K562 (cell line): ENCODE measurements around the gene ZNF385D. TPM values are rescaled to one million over a fixed set of nuclear protein-coding genes. Genes with fewer than 3 reads are reported as not detected.
A peak's percentile ranks its signal among the peaks of the same experiment; 100 is the strongest.

Experiments
- CBX2 ChIP-seq: fragments of 200-600 bp; sonication (generic); IDR thresholded peaks from one replicate; pipeline ENCODE4 v1.6.1; 2012; ENCODE audit warnings: mild to moderate bottlenecking, low read length, inconsistent platforms; ENCODE audit not compliant: insufficient read depth, poor library complexity, severe bottlenecking
- E2F3 ChIP-seq: fragments of 250-450 bp; sonication (Bioruptor Pico); IDR thresholded peaks from 2 replicates; pipeline ENCODE4 v1.4.0; 2020; ENCODE audit warnings: mild to moderate bottlenecking
- EP300 ChIP-seq: IDR thresholded peaks from 2 replicates; pipeline ENCODE4 v1.6.1; 2012; ENCODE audit warnings: low read length, improper control_type of control experiment
- FIP1L1 ChIP-seq: fragments of 200-400 bp; formaldehyde crosslinking; IDR thresholded peaks from 2 replicates; pipeline ENCODE4 v1.6.1; 2018; ENCODE audit warnings: mild to moderate bottlenecking, low read depth, low read length; ENCODE audit not compliant: poor library complexity, severe bottlenecking
- GABPA ChIP-seq: fragments of 200-800 bp; sonication (Bioruptor generic); conservative IDR thresholded peaks from 2 replicates; pipeline ENCODE4 v1.6.1; 2016; ENCODE audit warnings: low read depth, missing genetic modification characterization, missing compliant biosample characterization
- GMEB1 ChIP-seq: fragments of 250-450 bp; sonication (Bioruptor Pico); IDR thresholded peaks from 2 replicates; pipeline ENCODE4 v1.4.0; 2020; ENCODE audit warnings: mild to moderate bottlenecking
- HMG20A ChIP-seq: fragments of 450-650 bp; formaldehyde crosslinking; conservative IDR thresholded peaks from 2 replicates; pipeline ENCODE4 v1.4.0; 2020; ENCODE audit warnings: mild to moderate bottlenecking, mixed read lengths
- KDM5B ChIP-seq: fragments of 200-600 bp; sonication (generic); IDR thresholded peaks from 2 replicates; pipeline ENCODE4 v1.6.1; 2012; ENCODE audit warnings: low read depth, mild to moderate bottlenecking, moderate library complexity, low read length, control low read depth, inconsistent platforms; ENCODE audit not compliant: insufficient replicate concordance
- LCOR ChIP-seq: sonication (generic); formaldehyde crosslinking; IDR thresholded peaks from 2 replicates; pipeline ENCODE4 v1.8.0; 2022; ENCODE audit warnings: mild to moderate bottlenecking, missing genetic modification reagents
- MBD2 ChIP-seq: sonication (generic); IDR thresholded peaks from 2 replicates; pipeline ENCODE4 v1.6.1; 2016; ENCODE audit warnings: low read depth, borderline replicate concordance
- MTA1 ChIP-seq: fragments of 450-650 bp; IDR thresholded peaks from 2 replicates; pipeline ENCODE4 v1.6.1; 2017; ENCODE audit warnings: borderline replicate concordance
- NCOA1 ChIP-seq: fragments of 450-650 bp; IDR thresholded peaks from 2 replicates; pipeline ENCODE4 v1.6.1; 2016; ENCODE audit warnings: low read depth
- NFATC3 ChIP-seq: fragments of 450-650 bp; IDR thresholded peaks from 2 replicates; pipeline ENCODE4 v1.6.1; 2017; ENCODE audit warnings: mild to moderate bottlenecking
- RBM15 ChIP-seq: fragments of 200-400 bp; formaldehyde crosslinking; IDR thresholded peaks from 2 replicates; pipeline ENCODE4 v1.6.1; 2018; ENCODE audit warnings: mild to moderate bottlenecking, low read length, moderate library complexity; ENCODE audit not compliant: insufficient read depth
- RFX1 ChIP-seq: fragments of 450-650 bp; IDR thresholded peaks from 2 replicates; pipeline ENCODE4 v1.6.1; 2016; ENCODE audit warnings: mild to moderate bottlenecking, moderate library complexity
- TAF1 ChIP-seq: IDR thresholded peaks from 2 replicates; pipeline ENCODE4 v1.6.1; 2011; ENCODE audit warnings: mild to moderate bottlenecking, low read length, moderate library complexity; ENCODE audit not compliant: insufficient read depth, control insufficient read depth, severe bottlenecking; ENCODE audit errors: extremely low read depth
- TCF7L2 ChIP-seq: fragments of 150-350 bp; IDR thresholded peaks from 2 replicates; pipeline ENCODE4 v1.6.1; 2016; ENCODE audit warnings: low read depth, mild to moderate bottlenecking, low read length, moderate library complexity
- TEAD4 ChIP-seq, 2 experiments: sonication (generic) in 1 of 2; formaldehyde crosslinking in 1 of 2; IDR thresholded peaks; 2 replicates each; pipeline versions ENCODE4 v1.6.1 to v1.8.0; 2012 to 2022; ENCODE audit warnings: borderline replicate concordance in 1 of 2, inconsistent platforms in 1 of 2, low read length in 1 of 2, mild to moderate bottlenecking in 1 of 2, missing genetic modification reagents in 1 of 2
- ZFP1 ChIP-seq: fragments of 450-650 bp; formaldehyde crosslinking; IDR thresholded peaks from 2 replicates; pipeline ENCODE4 v1.4.0; 2020; ENCODE audit warnings: mild to moderate bottlenecking, mixed read lengths
- ZNF217 ChIP-seq: sonication (generic); formaldehyde crosslinking; IDR thresholded peaks from 2 replicates; pipeline ENCODE4 v1.8.0; 2022; ENCODE audit warnings: mild to moderate bottlenecking, missing genetic modification reagents
- ZNF3 ChIP-seq: fragments of 250-450 bp; sonication (Bioruptor Pico); IDR thresholded peaks from 2 replicates; pipeline ENCODE4 v1.5.0; 2021; ENCODE audit warnings: mild to moderate bottlenecking, moderate library complexity
- polyA plus RNA-seq, 8 experiments: library from polyadenylated mRNA; depleted of rRNA in 4 of 8; stranded (reverse) in 5 of 8; unstranded in 3 of 8; fragments of >200 nt; fragmentation: Nextera tagmentation in 2 of 8; fragmentation: Illumina TruSeq in 1 of 8; extraction: Ambion mirVana in 2 of 8; extraction: Trizol in 1 of 8; gene quantifications; 2 replicates each; pipeline versions ENCODE4 v1.2.1 to v1.2.3, GENCODE V29; 2011 to 2014; ENCODE audit warnings: inconsistent platforms in 1 of 8, missing spikeins in 1 of 8
- total RNA-seq, 7 experiments: library from RNA; depleted of rRNA in 6 of 7; stranded (reverse); fragments of >200 nt in 6 of 7; fragmentation: Illumina TruSeq in 2 of 7; extraction: Trizol in 2 of 7; gene quantifications; 2 replicates each; pipeline versions ENCODE4 v1.2.1 to v1.2.3, GENCODE V29; 2011 to 2021; ENCODE audit warnings: low replicate concordance in 1 of 7
- TF ChIP-seq, protein P1 (sequence below): fragments of 250-450 bp; sonication (Bioruptor Pico); IDR thresholded peaks from 2 replicates; pipeline ENCODE4 v1.8.0; 2021; ENCODE audit warnings: moderate library complexity, mild to moderate bottlenecking, inconsistent platforms
- TF ChIP-seq, protein P2 (sequence below), 2 experiments: fragments of 450-650 bp; conservative IDR thresholded peaks; 2 replicates each; pipeline ENCODE4 v1.6.1; 2017; ENCODE audit warnings: mild to moderate bottlenecking in 2 of 2, moderate library complexity in 2 of 2
- TF ChIP-seq, protein P3 (sequence below): fragments of 450-650 bp; formaldehyde crosslinking; IDR thresholded peaks from 2 replicates; pipeline ENCODE4 v1.4.0; 2022; ENCODE audit warnings: missing genetic modification characterization

The ZNF385D gene
- total and polyA plus RNA-seq, 9 of the 15 experiments (the other 6 are each of a cell fraction or from before 2014, with no cell fraction given): 0.14 to 1.7 (median 0.51) TPM

DNA sequence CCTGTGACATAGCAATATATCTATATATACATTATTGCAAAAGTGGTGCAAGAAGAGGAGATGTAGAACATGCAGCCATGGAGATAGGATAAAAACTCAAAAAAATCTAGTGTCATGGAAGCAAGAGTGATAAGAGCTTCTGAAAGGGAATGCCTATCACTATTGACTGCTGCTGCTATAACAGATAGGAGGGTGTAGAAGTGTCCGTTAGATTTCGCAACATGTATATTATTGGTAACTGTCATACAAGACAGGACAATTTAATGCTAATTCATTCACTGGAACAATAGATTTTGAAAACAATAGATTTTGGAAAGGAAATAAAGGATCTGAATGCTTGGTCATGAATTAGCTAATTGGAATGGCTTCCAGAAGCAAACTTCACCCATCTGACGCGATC is 224.5 kb downstream of the ZNF385D start (continued):
- TF ChIP-seq, protein P1, sequence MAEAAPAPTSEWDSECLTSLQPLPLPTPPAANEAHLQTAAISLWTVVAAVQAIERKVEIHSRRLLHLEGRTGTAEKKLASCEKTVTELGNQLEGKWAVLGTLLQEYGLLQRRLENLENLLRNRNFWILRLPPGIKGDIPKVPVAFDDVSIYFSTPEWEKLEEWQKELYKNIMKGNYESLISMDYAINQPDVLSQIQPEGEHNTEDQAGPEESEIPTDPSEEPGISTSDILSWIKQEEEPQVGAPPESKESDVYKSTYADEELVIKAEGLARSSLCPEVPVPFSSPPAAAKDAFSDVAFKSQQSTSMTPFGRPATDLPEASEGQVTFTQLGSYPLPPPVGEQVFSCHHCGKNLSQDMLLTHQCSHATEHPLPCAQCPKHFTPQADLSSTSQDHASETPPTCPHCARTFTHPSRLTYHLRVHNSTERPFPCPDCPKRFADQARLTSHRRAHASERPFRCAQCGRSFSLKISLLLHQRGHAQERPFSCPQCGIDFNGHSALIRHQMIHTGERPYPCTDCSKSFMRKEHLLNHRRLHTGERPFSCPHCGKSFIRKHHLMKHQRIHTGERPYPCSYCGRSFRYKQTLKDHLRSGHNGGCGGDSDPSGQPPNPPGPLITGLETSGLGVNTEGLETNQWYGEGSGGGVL: no peak
- no peak for TF ChIP-seq NFATC3
- no peak for TF ChIP-seq CBX2
- no peak for TF ChIP-seq E2F3 (CRISPR knock-in tag)
- TF ChIP-seq EP300: peak; percentile 93
- peak; percentile 37; the same call in 1 of the 2 replicates for TF ChIP-seq RFX1
- TF ChIP-seq TEAD4 (IDR thresholded peaks at IDR 0.05; ENCODE audit: low read length): peak; percentile 78
- TF ChIP-seq TEAD4 (CRISPR knock-in tag; IDR thresholded peaks at IDR 0.05; ENCODE audit: borderline replicate concordance): no peak
- TF ChIP-seq GMEB1: no peak
- TF ChIP-seq KDM5B: no peak
- TF ChIP-seq FIP1L1: no peak
- no peak for TF ChIP-seq TCF7L2
- TF ChIP-seq ZFP1: no peak
- TF ChIP-seq MTA1: no peak
- TF ChIP-seq RBM15: no peak
- TF ChIP-seq NCOA1: no peak
- TF ChIP-seq GABPA (tag): no peak
- TF ChIP-seq, protein P2, sequence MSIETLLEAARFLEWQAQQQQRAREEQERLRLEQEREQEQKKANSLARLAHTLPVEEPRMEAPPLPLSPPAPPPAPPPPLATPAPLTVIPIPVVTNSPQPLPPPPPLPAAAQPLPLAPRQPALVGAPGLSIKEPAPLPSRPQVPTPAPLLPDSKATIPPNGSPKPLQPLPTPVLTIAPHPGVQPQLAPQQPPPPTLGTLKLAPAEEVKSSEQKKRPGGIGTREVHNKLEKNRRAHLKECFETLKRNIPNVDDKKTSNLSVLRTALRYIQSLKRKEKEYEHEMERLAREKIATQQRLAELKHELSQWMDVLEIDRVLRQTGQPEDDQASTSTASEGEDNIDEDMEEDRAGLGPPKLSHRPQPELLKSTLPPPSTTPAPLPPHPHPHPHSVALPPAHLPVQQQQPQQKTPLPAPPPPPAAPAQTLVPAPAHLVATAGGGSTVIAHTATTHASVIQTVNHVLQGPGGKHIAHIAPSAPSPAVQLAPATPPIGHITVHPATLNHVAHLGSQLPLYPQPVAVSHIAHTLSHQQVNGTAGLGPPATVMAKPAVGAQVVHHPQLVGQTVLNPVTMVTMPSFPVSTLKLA (conservative IDR thresholded peaks at IDR 0.05): no peak
- no peak for TF ChIP-seq MBD2
- no peak for TF ChIP-seq HMG20A (CRISPR knock-in tag)
- TF ChIP-seq LCOR (CRISPR knock-in tag): no peak
- TF ChIP-seq, protein P3, sequence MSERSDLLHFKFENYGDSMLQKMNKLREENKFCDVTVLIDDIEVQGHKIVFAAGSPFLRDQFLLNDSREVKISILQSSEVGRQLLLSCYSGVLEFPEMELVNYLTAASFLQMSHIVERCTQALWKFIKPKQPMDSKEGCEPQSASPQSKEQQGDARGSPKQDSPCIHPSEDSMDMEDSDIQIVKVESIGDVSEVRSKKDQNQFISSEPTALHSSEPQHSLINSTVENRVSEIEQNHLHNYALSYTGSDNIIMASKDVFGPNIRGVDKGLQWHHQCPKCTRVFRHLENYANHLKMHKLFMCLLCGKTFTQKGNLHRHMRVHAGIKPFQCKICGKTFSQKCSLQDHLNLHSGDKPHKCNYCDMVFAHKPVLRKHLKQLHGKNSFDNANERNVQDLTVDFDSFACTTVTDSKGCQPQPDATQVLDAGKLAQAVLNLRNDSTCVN (CRISPR knock-in tag): no peak
- no peak for TF ChIP-seq ZNF3
- no peak for TF ChIP-seq TAF1
- TF ChIP-seq ZNF217 (CRISPR knock-in tag): no peak
